HepG2 (cell line): ENCODE results near the gene ADIPOR2. TPM values are rescaled to one million over a fixed set of nuclear protein-coding genes. Genes with fewer than 3 reads are reported as not detected.

ENCODE experiments used
- ARNT ChIP-seq: fragments of 450-650 bp; IDR thresholded peaks from 2 replicates; pipeline ENCODE4 v1.6.1; 2017
- DZIP1 ChIP-seq: sonication (generic); formaldehyde crosslinking; IDR thresholded peaks from 2 replicates; pipeline ENCODE4 v1.5.0; 2020; ENCODE audit warnings: mild to moderate bottlenecking, missing genetic modification reagents
- ESRRA ChIP-seq: sonication (generic); formaldehyde crosslinking; IDR thresholded peaks from 2 replicates; pipeline ENCODE4 v1.5.1; 2020; ENCODE audit warnings: mild to moderate bottlenecking, low read depth, missing genetic modification reagents
- FOXM1 ChIP-seq: sonication (generic); formaldehyde crosslinking; IDR thresholded peaks from 2 replicates; pipeline ENCODE4 v1.5.0; 2020; ENCODE audit warnings: missing genetic modification reagents
- HDAC6 ChIP-seq: fragments of 200-600 bp; sonication (generic); IDR thresholded peaks from 2 replicates; pipeline ENCODE4 v1.7.0; 2017; ENCODE audit warnings: mild to moderate bottlenecking, antibody characterized with exemption, low read length, low read depth
- HNRNPH1 ChIP-seq: fragments of 200-400 bp; formaldehyde crosslinking; optimal IDR thresholded peaks from 2 replicates; pipeline ENCODE3; 2017; ENCODE audit warnings: mild to moderate bottlenecking, low read depth, low read length
- JUN ChIP-seq: sonication (generic); formaldehyde crosslinking; IDR thresholded peaks from 2 replicates; pipeline ENCODE4 v1.4.0; 2020; ENCODE audit warnings: mild to moderate bottlenecking, missing genetic modification reagents
- KDM5B ChIP-seq: sonication (generic); formaldehyde crosslinking; IDR thresholded peaks from 2 replicates; pipeline ENCODE4 v1.4.0; 2020; ENCODE audit warnings: missing genetic modification reagents, mild to moderate bottlenecking, borderline replicate concordance
- LRRFIP1 ChIP-seq: sonication (generic); formaldehyde crosslinking; conservative IDR thresholded peaks from 2 replicates; pipeline ENCODE4 v1.4.0; 2020; ENCODE audit warnings: missing genetic modification reagents
- MAZ ChIP-seq, 2 experiments: sonication (generic) in 1 of 2; formaldehyde crosslinking in 1 of 2; IDR thresholded peaks; 2 replicates each; pipeline versions ENCODE4 v1.5.0 to v1.6.1; 2012 to 2020; ENCODE audit warnings: low read depth in 2 of 2, mild to moderate bottlenecking in 2 of 2, borderline replicate concordance in 1 of 2, improper control_type of control experiment in 1 of 2, low read length in 1 of 2, missing genetic modification reagents in 1 of 2, moderate library complexity in 1 of 2
- MED8 ChIP-seq: sonication (generic); formaldehyde crosslinking; IDR thresholded peaks from 2 replicates; pipeline ENCODE4 v1.8.1; 2023; ENCODE audit warnings: mild to moderate bottlenecking, missing genetic modification reagents; ENCODE audit not compliant: insufficient replicate concordance
- NFE2L2 ChIP-seq: fragments of 150-350 bp; IDR thresholded peaks from 2 replicates; pipeline ENCODE4 v1.6.1; 2014; ENCODE audit warnings: low read length
- POLR2AphosphoS5 ChIP-seq: IDR thresholded peaks from 2 replicates; pipeline ENCODE4 v1.6.1; 2012; ENCODE audit warnings: low read depth, low read length
- SP4 ChIP-seq: sonication (generic); formaldehyde crosslinking; IDR thresholded peaks from 2 replicates; pipeline ENCODE4 v1.8.1; 2023; ENCODE audit warnings: mild to moderate bottlenecking, missing genetic modification reagents
- SP5 ChIP-seq: IDR thresholded peaks from 2 replicates; pipeline ENCODE4 v1.6.1; 2016; ENCODE audit warnings: low read depth, borderline replicate concordance
- ZNF275 ChIP-seq: sonication (generic); formaldehyde crosslinking; IDR thresholded peaks from 2 replicates; pipeline ENCODE4 v1.8.0; 2022; ENCODE audit warnings: missing genetic modification reagents, mild to moderate bottlenecking, inconsistent platforms, borderline replicate concordance
- ZNF367 ChIP-seq: sonication (generic); formaldehyde crosslinking; IDR thresholded peaks from 2 replicates; pipeline ENCODE4 v1.4.0; 2020; ENCODE audit warnings: missing genetic modification reagents, borderline replicate concordance
- ZNF562 ChIP-seq: sonication (generic); formaldehyde crosslinking; IDR thresholded peaks from 2 replicates; pipeline ENCODE4 v1.8.0; 2022; ENCODE audit warnings: missing genetic modification reagents, borderline replicate concordance
- ZNF619 ChIP-seq: sonication (generic); formaldehyde crosslinking; IDR thresholded peaks from 2 replicates; pipeline ENCODE4 v1.4.0; 2020; ENCODE audit warnings: mild to moderate bottlenecking, missing genetic modification reagents
- polyA plus RNA-seq, 8 experiments: library from polyadenylated mRNA; depleted of rRNA in 3 of 8; stranded (reverse) in 7 of 8; unstranded in 1 of 8; fragments of >200 nt; fragmentation: Illumina TruSeq in 4 of 8; extraction: Trizol in 4 of 8; gene quantifications; 2 replicates each; pipeline versions ENCODE4 v1.2.1 to v1.2.3, GENCODE V29; 2011 to 2016; ENCODE audit warnings: low read depth in 4 of 8, missing spikeins in 1 of 8, mixed read lengths in 1 of 8; ENCODE audit not compliant: insufficient read depth in 1 of 8
- total RNA-seq, 5 experiments: library from RNA; depleted of rRNA; stranded (reverse); fragments of >200 nt; fragmentation: Illumina TruSeq; extraction: Trizol; gene quantifications; 2 replicates each; pipeline ENCODE4 v1.2.3, GENCODE V29; 2016; ENCODE audit warnings: low read depth in 1 of 5
- TF ChIP-seq, protein P1 (sequence below): IDR thresholded peaks from 2 replicates; pipeline ENCODE4 v1.6.1; 2016; ENCODE audit warnings: mild to moderate bottlenecking
- TF ChIP-seq, protein P2 (sequence below): sonication (generic); formaldehyde crosslinking; IDR thresholded peaks from 2 replicates; pipeline ENCODE4 v1.5.1; 2020; ENCODE audit warnings: missing genetic modification reagents, mild to moderate bottlenecking, borderline replicate concordance

ADIPOR2 gene
- total and polyA plus RNA-seq, 2 of the 13 experiments (the other 11 are each of a cell fraction or from before 2014, with no cell fraction given), result 35.2 to 52.2 TPM

GRCh38 chr12:1825382-1826102 lies 134.7 kb downstream of the ADIPOR2 start (continued):
- TF ChIP-seq MAZ (IDR thresholded peaks at IDR 0.05; ENCODE audit: borderline replicate concordance, low read depth, low read length) (no peak), MAZ (CRISPR knock-in tag; IDR thresholded peaks at IDR 0.05; ENCODE audit: low read depth) (no peak), MED8 (CRISPR knock-in tag) (no peak), ZNF367 (CRISPR knock-in tag) (no peak), HDAC6 (no peak), FOXM1 (CRISPR knock-in tag) (no peak), POLR2AphosphoS5 (no peak), ZNF562 (CRISPR knock-in tag) (no peak), NFE2L2 (no peak), JUN (CRISPR knock-in tag) (no peak), SP4 (CRISPR knock-in tag) (no peak), ZNF275 (CRISPR knock-in tag) (no peak), HNRNPH1 (no peak), DZIP1 (no peak), LRRFIP1 (no peak), ZNF619 (CRISPR knock-in tag) (no peak), ARNT (no peak), SP5 (no peak), ESRRA (CRISPR knock-in tag) (peak; percentile 95), KDM5B (CRISPR knock-in tag) (no peak)
- TF ChIP-seq, protein P1, sequence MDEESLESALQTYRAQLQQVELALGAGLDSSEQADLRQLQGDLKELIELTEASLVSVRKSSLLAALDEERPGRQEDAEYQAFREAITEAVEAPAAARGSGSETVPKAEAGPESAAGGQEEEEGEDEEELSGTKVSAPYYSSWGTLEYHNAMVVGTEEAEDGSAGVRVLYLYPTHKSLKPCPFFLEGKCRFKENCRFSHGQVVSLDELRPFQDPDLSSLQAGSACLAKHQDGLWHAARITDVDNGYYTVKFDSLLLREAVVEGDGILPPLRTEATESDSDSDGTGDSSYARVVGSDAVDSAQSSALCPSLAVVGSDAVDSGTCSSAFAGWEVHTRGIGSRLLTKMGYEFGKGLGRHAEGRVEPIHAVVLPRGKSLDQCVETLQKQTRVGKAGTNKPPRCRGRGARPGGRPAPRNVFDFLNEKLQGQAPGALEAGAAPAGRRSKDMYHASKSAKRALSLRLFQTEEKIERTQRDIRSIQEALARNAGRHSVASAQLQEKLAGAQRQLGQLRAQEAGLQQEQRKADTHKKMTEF (CRISPR knock-in tag), result 0 out of 2 replicates have a peak, but pooled peaks have one; percentile 33
- TF ChIP-seq, protein P2, sequence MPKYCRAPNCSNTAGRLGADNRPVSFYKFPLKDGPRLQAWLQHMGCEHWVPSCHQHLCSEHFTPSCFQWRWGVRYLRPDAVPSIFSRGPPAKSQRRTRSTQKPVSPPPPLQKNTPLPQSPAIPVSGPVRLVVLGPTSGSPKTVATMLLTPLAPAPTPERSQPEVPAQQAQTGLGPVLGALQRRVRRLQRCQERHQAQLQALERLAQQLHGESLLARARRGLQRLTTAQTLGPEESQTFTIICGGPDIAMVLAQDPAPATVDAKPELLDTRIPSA (CRISPR knock-in tag), result no peak
